WERI-Rb-1 (cell line): Measurements from ENCODE around the gene KDM2B.
"Not testable (repeated sequence)": the region's sequence is repeated elsewhere in the genome, so short reads cannot be mapped to it uniquely, and the experiment has no call there.

Experiments used
- DNase-seq: peaks from one replicate; pipeline ENCODE4 v3.0.0-alpha.2; 2020
- H3K27ac ChIP-seq: fragments of 250-450 bp; sonication (Bioruptor Pico); 2 replicates; pipeline ENCODE4 v1.5.1; 2020; ENCODE audit warnings: mild to moderate bottlenecking, moderate library complexity
- H3K27me3 ChIP-seq: fragments of 250-450 bp; sonication (Bioruptor Pico); 2 replicates; pipeline ENCODE4 v1.5.1; 2021; ENCODE audit warnings: mild to moderate bottlenecking, low read depth, moderate library complexity; ENCODE audit not compliant: insufficient read depth, severe bottlenecking
- H3K36me3 ChIP-seq: fragments of 250-450 bp; sonication (Bioruptor Pico); 2 replicates; pipeline ENCODE4 v1.5.1; 2020; ENCODE audit warnings: mild to moderate bottlenecking, moderate library complexity
- H3K4me3 ChIP-seq: 2 replicates; pipeline ENCODE4 v1.5.1; 2011; ENCODE audit warnings: low read depth, mild to moderate bottlenecking, control low read depth, low read length
- H3K9me3 ChIP-seq: fragments of 250-450 bp; sonication (Bioruptor Pico); 2 replicates; pipeline ENCODE4 v1.5.1; 2021; ENCODE audit warnings: mild to moderate bottlenecking, moderate library complexity; ENCODE audit not compliant: severe bottlenecking
- CTCF ChIP-seq: IDR thresholded peaks from 2 replicates; pipeline ENCODE4 v1.5.1; 2011; ENCODE audit warnings: low read depth, mild to moderate bottlenecking, control low read depth, inconsistent platforms, low read length

The KDM2B gene

GRCh38 chr12:121391619-121392324 is 189.1 kb downstream of the KDM2B start:
- H3K27ac ChIP-seq = no peak overlapping the region
- H3K36me3 ChIP-seq = no peaks in the 10 kb centered on the region
- no peak for TF ChIP-seq CTCF
- no peaks in the 10 kb centered on the region for H3K27me3 ChIP-seq
- no peak for DNase-seq
- H3K9me3 ChIP-seq = no peaks in the 10 kb centered on the region
- no peak overlapping the region for H3K4me3 ChIP-seq

- Histone ChIP-seq H3K36me3 (no peaks in the 10 kb centered on the region), H3K4me3 (no peak overlapping the region), H3K9me3 (no peaks in the 10 kb centered on the region), H3K27ac (no peak overlapping the region), H3K27me3 (no peaks in the 10 kb centered on the region)
- TF ChIP-seq CTCF = no peak
- no peak for DNase-seq
Measured at GRCh38 chr12:121390856-121391255, 190.0 kb downstream of the KDM2B start.

- no peak overlapping the region for H3K4me3 ChIP-seq
- H3K36me3 ChIP-seq = no peaks in the 10 kb centered on the region
- H3K9me3 ChIP-seq = no peaks in the 10 kb centered on the region
- H3K27me3 ChIP-seq = no peaks in the 10 kb centered on the region
- DNase-seq = no peak
- no peak overlapping the region for H3K27ac ChIP-seq
- no peak for TF ChIP-seq CTCF
Measured at GRCh38 chr12:121388421-121388981, 192.3 kb downstream of the KDM2B start.

GRCh38 chr12:121384891-121385290 is 195.9 kb downstream of the KDM2B start:
- H3K27ac ChIP-seq, H3K4me3 ChIP-seq, H3K36me3 ChIP-seq, DNase-seq, H3K27me3 ChIP-seq, H3K9me3 ChIP-seq: not testable (repeated sequence)

GRCh38 chr12:121383601-121384021 is 197.2 kb downstream of the KDM2B start:
- DNase-seq = no peak
- no peak overlapping the region for H3K27ac ChIP-seq
- H3K9me3 ChIP-seq = no peaks in the 10 kb centered on the region
- H3K36me3 ChIP-seq = no peaks in the 10 kb centered on the region
- H3K27me3 ChIP-seq = no peaks in the 10 kb centered on the region
- no peak overlapping the region for H3K4me3 ChIP-seq
- 0 out of 2 replicates have a peak, but pooled peaks have one; percentile 26 for TF ChIP-seq CTCF

GRCh38 chr12:121379945-121380344 is 200.9 kb downstream of the KDM2B start:
- no peak for DNase-seq
- H3K27me3 ChIP-seq = no peaks in the 10 kb centered on the region
- peaks cover 2% of the 10 kb centered on the region for H3K9me3 ChIP-seq
- no peak overlapping the region for H3K4me3 ChIP-seq
- TF ChIP-seq CTCF = no peak
- H3K27ac ChIP-seq = no peak overlapping the region
- no peaks in the 10 kb centered on the region for H3K36me3 ChIP-seq
